ENCODE measurements around the gene MIOX.

The MIOX gene

DNA sequence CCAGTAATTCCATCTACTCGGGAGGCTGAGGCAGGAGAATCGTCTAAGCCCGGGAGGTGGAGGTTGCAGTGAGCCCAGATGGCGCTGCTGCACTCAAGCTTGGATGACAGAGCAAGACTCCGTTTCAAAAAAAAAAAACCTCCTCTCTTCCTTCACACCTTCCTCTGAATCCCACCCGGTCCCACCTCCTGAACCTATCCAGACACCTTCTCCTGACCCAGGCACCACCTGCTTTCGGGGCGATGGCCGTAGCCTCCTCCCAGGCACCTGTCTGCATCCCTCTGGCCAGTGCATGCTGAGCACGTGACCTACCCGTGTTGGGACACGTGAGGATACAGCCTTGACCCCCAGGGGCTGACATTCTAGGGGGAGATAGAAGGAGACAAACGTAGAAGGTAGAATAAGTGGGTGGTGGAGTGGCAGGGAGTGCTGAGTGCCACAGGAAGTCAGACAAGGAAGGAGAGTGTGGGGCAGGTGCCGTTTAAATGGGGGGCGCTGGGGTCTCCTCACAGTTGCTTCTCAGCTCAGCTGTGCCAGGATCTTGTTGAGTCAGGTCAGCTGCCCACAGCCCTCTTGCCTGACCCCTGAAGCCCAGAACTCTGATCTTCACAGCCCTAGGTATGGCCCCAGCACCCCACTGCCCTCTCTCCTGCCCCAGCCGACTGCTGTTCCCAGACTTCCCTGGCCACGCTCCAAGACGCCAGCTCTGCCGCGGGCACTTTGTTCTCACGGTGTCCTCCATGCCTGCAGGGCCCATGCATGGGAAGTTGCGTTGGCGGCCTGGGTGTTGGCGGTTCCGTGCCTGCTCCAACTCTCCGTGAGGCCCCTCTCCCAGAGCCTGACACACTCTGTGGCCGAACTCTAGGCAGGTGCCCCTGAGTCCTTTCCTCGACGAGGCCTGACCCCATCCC lies 1.2 kb upstream of the MIOX start:
- no peak for DNase-seq (ENCODE audit: low spot score)
- H3K36me3 Mint-ChIP-seq (ENCODE audit: low read depth), result no peaks in the 10 kb centered on the region
- no peaks in the 10 kb centered on the region for H3K4me1 Mint-ChIP-seq (ENCODE audit: low read depth)
- H3K4me3 Mint-ChIP-seq, result no peak overlapping the region
- H3K9me3 Mint-ChIP-seq, result no peaks in the 10 kb centered on the region
- H3K27ac Mint-ChIP-seq, result peak overlapping the region; percentile 34
- H3K27me3 Mint-ChIP-seq (ENCODE audit: low read depth), result peaks cover 2% of the 10 kb centered on the region

GRCh38 chr22:50487290-50488005 lies 789 bp downstream of the MIOX start:
- Mint-ChIP-seq H3K4me3 (no peak overlapping the region), H3K27me3 (ENCODE audit: low read depth) (no peaks in the 10 kb centered on the region), H3K9me3 (no peaks in the 10 kb centered on the region), H3K27ac (no peak overlapping the region), H3K4me1 (ENCODE audit: low read depth) (peaks cover 6% of the 10 kb centered on the region), H3K36me3 (ENCODE audit: low read depth) (no peaks in the 10 kb centered on the region)
- DNase-seq (ENCODE audit: low spot score), result no peak

DNA sequence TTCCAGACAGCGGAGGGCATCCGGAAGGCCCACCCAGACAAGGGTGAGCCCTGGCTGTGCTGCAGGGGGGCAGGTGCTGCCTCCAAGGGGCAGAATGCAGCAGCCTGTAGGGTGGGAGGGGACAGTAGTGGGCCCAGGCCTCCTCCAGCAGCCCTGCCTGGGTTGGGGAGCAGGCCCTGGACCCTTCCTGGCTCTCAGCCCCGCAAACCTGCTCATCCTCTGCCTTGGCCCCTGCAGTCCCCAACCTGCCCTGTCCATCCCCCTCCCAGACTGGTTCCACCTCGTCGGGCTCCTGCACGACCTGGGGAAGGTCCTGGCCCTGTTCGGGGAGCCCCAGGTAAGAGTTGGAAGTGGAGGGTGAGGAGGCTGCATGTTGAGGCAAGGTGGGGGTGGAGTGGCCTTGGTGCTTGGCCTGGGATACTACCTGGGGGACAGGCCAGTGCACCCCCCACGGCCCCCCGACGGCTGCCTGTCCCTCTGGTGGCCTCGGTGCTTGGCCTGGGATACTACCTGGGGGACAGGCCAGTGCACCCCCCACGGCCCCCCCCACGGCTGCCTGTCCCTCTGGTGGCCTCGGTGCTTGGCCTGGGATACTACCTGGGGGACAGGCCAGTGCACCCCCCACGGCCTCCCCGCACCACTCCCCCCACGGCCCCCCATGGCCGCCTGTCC lies 1.5 kb downstream of the MIOX start:
- Mint-ChIP-seq H3K9me3 (no peaks in the 10 kb centered on the region), H3K4me3 (no peak overlapping the region), H3K27me3 (ENCODE audit: low read depth) (no peaks in the 10 kb centered on the region), H3K36me3 (ENCODE audit: low read depth) (no peaks in the 10 kb centered on the region), H3K27ac (no peak overlapping the region), H3K4me1 (ENCODE audit: low read depth) (peaks cover 6% of the 10 kb centered on the region)
- no peak for DNase-seq (ENCODE audit: low spot score)

DNA sequence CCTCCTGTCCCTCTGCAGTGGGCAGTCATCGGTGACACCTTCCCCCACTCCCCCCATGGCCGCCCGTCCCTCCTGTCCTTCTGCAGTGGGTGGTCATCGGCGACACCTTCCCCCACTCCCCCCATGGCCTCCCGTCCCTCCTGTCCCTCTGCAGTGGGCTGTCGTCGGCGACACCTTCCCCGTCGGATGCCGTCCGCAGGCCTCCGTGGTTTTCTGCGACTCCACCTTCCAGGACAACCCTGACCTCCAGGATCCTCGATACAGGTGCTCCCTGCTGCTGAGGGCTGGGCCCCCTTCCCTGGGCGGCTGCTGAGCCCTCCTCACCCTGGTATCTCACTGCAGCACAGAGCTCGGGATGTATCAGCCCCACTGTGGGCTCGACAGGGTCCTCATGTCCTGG lies 2.2 kb downstream of the MIOX start:
- H3K4me1 Mint-ChIP-seq (ENCODE audit: low read depth), result peaks cover 6% of the 10 kb centered on the region
- H3K36me3 Mint-ChIP-seq (ENCODE audit: low read depth), result no peaks in the 10 kb centered on the region
- no peak overlapping the region for H3K27ac Mint-ChIP-seq
- H3K9me3 Mint-ChIP-seq, result no peaks in the 10 kb centered on the region
- no peaks in the 10 kb centered on the region for H3K27me3 Mint-ChIP-seq (ENCODE audit: low read depth)
- DNase-seq (ENCODE audit: low spot score), result no peak
- H3K4me3 Mint-ChIP-seq, result no peak overlapping the region

GRCh38 chr22:50489363-50490243 lies 2.9 kb downstream of the MIOX start:
- Mint-ChIP-seq H3K9me3 (no peaks in the 10 kb centered on the region), H3K27ac (no peak overlapping the region), H3K4me1 (ENCODE audit: low read depth) (peaks cover 6% of the 10 kb centered on the region), H3K27me3 (ENCODE audit: low read depth) (no peaks in the 10 kb centered on the region), H3K36me3 (ENCODE audit: low read depth) (no peaks in the 10 kb centered on the region), H3K4me3 (no peak overlapping the region)
- no peak for DNase-seq (ENCODE audit: low spot score)

DNA sequence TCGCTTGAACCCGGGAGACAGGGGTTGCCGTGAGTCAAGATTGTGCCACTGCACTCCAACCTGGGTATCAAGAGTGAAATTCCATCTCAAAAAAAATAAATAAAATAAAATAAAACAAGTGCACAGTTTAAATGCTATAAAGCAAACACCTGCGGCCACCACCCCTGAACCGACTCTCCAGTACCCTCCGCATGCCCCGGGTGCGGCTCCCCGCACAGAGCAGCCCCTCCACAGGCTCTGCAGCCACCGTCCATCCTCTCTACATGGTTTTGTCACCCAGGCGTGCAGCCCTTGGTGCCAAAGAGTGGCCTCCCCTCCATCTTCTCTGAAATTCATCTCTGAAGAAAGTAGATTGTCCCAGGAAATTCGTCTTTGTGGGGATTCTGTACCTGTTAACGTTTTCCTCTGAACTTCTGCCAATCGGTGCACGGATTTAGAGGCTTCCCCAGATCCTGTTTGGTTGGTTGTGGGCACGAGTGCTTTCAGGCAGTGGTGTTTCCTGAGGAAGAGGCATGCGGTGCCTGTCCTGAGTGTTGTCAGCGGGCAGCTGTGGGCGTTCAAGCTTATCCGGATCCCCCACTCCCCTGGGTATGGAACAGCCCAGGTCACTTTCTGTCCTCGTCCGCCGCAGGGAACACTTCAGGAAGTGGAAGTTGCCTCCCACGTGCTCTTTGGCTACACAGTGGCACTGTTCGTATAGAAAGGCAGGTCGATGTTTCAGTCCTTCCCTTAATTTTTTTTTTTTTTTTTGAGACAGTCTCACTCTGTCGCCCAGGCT lies 4.1 kb downstream of the MIOX start:
- H3K27ac Mint-ChIP-seq, result no peak overlapping the region
- no peaks in the 10 kb centered on the region for H3K27me3 Mint-ChIP-seq (ENCODE audit: low read depth)
- no peak for DNase-seq (ENCODE audit: low spot score)

GRCh38 chr22:50497093-50497492 lies 10.4 kb downstream of the MIOX start:
- Mint-ChIP-seq H3K27ac (no peak overlapping the region), H3K27me3 (ENCODE audit: low read depth) (no peaks in the 10 kb centered on the region), H3K9me3 (no peaks in the 10 kb centered on the region), H3K4me1 (ENCODE audit: low read depth) (peaks cover 4% of the 10 kb centered on the region), H3K36me3 (ENCODE audit: low read depth) (peaks cover 1% of the 10 kb centered on the region), H3K4me3 (no peak overlapping the region)
- DNase-seq (ENCODE audit: low spot score), result no peak

More for the DNA sequence above, 4.1 kb downstream of the MIOX start:
- Mint-ChIP-seq H3K9me3 (no peaks in the 10 kb centered on the region), H3K4me3 (no peak overlapping the region), H3K4me1 (ENCODE audit: low read depth) (peaks cover 6% of the 10 kb centered on the region), H3K36me3 (ENCODE audit: low read depth) (no peaks in the 10 kb centered on the region)

DNA sequence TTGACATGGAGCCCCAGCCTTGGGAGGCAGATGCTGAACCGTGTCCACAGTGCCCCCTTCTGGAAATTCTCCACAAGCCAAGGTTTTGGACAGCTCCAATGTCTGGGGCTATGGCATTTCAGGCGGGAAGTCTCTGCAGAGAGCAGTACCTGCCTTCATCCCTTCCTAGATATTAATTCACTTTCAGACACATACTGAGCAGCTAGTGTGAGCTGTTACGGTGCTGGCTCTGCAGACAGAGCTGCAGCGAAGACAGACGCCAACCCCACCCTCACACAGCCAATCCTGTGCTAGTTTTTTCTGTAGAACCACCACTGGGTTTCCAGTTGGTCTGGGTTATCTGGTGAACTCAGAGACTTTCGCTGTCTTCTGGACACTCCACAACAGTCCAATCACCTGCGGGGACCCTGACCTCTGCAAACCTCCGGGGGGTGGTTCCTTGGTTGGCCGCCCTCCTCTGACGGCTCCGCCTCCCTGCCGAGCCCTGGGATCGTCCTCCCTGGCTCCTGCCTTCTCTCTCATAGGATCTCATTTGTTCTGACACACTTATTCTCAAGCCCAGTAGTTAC lies 11.7 kb downstream of the MIOX start:
- Mint-ChIP-seq H3K27me3 (ENCODE audit: low read depth) (no peaks in the 10 kb centered on the region), H3K9me3 (no peaks in the 10 kb centered on the region), H3K27ac (no peak overlapping the region), H3K36me3 (ENCODE audit: low read depth) (peaks cover 2% of the 10 kb centered on the region), H3K4me3 (no peak overlapping the region), H3K4me1 (ENCODE audit: low read depth) (peaks cover 4% of the 10 kb centered on the region)
- peak; percentile 57 for DNase-seq (ENCODE audit: low spot score)

GRCh38 chr22:50500452-50500851 lies 13.8 kb downstream of the MIOX start:
- Mint-ChIP-seq H3K9me3 (no peaks in the 10 kb centered on the region), H3K27ac (no peak overlapping the region), H3K27me3 (ENCODE audit: low read depth) (no peaks in the 10 kb centered on the region), H3K36me3 (ENCODE audit: low read depth) (peaks cover 2% of the 10 kb centered on the region), H3K4me3 (no peak overlapping the region), H3K4me1 (ENCODE audit: low read depth) (peaks cover 4% of the 10 kb centered on the region)
- no peak for DNase-seq (ENCODE audit: low spot score)

DNA sequence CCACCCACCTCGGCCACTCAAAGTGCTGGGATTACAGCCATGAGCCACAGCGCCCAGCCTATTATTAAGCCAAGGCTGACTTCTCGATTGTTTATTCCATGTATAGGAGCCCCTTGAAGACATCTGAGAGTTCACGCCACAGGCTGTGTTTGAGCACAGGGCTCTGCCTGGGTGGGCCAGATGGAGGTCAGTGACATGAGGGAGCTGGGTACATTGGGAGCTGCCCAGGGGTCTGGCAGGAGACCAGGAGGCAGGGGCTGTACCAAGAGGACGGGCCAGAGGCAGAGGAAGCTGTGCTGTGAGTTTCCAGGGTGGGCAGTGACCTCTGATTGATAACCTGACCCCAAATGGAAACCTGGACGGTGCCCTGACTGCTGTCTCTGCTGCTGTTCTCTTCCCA lies 15.4 kb downstream of the MIOX start:
- H3K27ac Mint-ChIP-seq, result peak overlapping the region; percentile 20
- H3K4me1 Mint-ChIP-seq (ENCODE audit: low read depth), result peaks cover 4% of the 10 kb centered on the region
- no peak for DNase-seq (ENCODE audit: low spot score)
- no peaks in the 10 kb centered on the region for H3K9me3 Mint-ChIP-seq
- no peak overlapping the region for H3K4me3 Mint-ChIP-seq
- peaks cover 5% of the 10 kb centered on the region for H3K36me3 Mint-ChIP-seq (ENCODE audit: low read depth)
- H3K27me3 Mint-ChIP-seq (ENCODE audit: low read depth), result no peaks in the 10 kb centered on the region

DNA sequence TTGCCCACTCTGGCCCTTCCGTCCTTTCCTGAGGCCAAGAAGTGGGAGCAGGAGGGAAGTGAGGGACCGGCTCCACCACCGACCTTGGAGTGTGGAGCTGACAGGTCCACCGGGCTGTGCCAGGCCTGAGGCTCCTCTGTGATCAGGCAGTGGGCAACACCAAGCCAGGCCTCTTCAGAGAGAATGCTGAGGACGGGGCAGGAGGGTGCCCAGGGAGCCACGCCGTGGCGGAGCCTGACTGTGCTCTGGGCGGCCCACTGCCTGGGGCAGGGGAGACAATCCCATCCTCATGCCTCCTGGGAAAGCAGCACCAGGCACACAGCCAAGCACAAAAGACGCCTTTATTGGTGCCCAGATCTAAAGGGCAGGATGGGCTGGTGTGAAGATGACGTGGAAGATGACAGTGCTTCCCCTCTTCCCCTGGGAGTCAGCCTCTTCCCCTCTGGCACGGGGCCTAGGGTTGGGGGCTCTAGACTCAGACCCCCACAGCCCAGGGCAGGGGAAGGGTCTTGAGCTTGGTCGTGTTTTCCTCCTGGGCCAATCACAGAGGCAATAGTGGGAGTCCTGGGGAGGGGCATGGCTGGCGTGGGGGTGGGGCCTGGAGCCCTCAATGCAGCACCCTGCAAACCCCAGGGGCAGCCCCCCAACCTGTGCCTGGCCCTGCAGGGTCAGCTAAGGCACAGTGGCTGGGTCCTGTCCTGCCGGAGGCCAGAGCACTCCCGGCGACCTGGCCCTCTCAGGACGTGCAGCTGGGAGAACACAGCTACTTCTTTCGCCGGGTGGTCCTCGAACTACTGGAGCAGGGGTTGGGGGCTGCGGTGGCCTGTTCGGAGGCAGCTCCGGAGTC lies 16.2 kb downstream of the MIOX start:
- H3K4me3 Mint-ChIP-seq, result no peak overlapping the region
- H3K27ac Mint-ChIP-seq, result no peak overlapping the region
- H3K36me3 Mint-ChIP-seq (ENCODE audit: low read depth), result peaks cover 8% of the 10 kb centered on the region
- H3K4me1 Mint-ChIP-seq (ENCODE audit: low read depth), result peaks cover 4% of the 10 kb centered on the region
- no peak for DNase-seq (ENCODE audit: low spot score)
- no peaks in the 10 kb centered on the region for H3K9me3 Mint-ChIP-seq
- no peaks in the 10 kb centered on the region for H3K27me3 Mint-ChIP-seq (ENCODE audit: low read depth)

Measured in T-helper 2 cell treated with Interferon-gamma antibody and Interleukin-4, amounts not matched to agents 5 μg/mL and 100 μg/mL, for 36 hours (primary cell).